ENCODE data around the gene ARHGDIA.

ARHGDIA gene

DNA sequence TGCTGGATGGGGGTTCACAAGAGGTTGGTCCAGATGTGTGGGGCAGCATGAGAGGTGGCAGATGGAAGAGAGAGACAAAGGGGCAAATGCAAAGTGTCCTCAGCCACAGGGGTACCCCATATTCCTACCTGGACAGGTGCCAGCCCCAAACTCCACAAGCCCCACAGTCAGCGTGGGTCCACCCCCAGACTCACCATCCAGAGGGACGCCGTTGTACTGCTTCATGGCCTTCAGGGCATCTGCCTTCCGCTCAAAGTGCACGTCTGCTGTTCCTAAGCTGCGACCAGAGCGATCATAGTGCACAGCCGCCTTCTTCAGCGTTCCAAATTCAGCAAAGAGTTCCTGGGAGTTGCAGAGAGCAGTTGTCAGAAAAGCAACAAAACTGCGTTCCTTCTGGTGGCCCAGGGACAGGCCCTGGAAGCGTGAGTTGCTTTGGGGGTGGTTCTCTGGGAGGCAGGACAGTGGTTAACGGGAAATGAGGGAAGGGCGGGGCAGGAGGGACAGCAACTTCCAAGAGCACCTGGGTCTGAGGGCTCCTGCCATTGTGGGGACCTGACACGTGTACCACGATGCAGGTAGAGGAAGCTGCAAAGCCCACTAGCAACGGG lies 18.0 kb upstream of the ARHGDIA start:
- DNase-seq (ENCODE audit: low read depth in 1 of 2, low spot score in 1 of 2), result no peak

DNA sequence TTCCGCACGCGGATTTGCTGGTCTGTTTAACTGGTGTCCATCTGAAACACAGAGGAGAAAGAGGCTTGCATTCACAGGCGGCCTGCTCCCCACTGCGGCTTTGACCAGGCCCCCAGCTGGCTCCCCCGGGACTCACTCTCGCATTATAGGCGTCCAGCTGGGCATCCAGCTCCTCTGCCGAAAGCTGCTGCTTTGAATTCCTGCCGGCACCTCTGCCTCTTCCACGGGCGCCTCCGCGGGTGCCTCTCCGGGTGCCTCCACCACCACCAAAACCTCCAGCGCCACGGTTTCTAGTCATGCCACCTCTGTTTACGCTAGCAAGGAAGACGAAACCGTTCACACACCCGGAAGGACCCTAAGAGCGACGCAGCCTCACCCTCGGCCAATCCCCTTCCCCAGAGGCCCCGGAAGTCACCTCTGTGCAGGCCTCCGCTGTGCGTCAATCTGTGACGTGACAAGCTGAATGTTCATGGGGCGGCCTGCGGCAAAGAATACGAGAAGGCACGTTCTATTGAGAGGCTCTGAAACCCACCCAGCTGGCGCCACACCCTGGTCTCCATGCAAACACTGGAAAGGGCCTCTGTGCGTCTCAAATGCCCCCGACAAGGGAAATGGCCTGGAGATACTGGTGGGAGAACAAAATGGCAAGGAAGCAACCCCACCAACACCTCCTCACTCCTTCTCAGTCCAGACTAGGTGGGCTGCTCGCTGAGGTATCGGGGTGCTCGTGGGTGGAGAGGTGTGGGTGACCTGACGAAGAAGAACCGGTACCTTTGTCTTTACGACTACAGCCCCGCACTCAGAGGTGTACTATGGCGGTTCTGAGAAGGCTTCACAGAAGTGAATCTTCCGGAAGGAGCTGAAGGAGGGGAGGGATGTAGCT lies 17.2 kb upstream of the ARHGDIA start:
- no peak for DNase-seq (ENCODE audit: low read depth in 1 of 2, low spot score in 1 of 2)

DNA sequence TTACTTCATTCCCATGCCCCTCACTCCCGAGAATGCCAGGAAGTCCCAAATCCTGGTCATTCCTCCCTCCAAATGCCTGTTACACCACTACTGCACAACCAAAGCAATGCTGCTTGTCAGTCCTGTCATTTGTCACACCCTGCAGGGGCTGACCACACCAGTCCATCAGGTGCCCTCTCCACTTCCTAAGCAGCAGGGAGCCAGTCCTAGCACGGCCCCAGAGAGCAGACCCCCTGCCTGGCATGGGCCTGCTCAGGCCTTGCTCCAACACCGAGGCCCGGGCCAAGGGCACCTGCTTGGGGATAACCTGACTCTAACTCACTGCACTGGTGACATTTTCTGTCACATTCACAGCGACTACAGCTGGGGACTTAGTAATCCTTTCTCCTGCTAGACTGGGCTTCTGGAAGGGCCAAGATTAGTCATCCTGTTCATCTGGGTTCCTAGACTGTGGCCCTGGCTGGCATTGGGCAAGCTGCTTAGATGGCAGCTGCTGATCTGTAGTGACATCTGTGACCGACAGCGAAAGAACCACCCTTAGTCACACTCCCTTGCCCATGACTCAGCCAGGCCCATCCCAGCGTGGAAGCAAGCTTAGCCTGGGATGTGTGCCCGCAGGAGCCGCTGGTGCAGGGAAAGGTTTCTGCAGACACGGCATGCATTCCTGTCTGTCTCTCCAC lies 14.9 kb upstream of the ARHGDIA start:
- DNase-seq (ENCODE audit: low read depth in 1 of 2, low spot score in 1 of 2), result no peak

DNA sequence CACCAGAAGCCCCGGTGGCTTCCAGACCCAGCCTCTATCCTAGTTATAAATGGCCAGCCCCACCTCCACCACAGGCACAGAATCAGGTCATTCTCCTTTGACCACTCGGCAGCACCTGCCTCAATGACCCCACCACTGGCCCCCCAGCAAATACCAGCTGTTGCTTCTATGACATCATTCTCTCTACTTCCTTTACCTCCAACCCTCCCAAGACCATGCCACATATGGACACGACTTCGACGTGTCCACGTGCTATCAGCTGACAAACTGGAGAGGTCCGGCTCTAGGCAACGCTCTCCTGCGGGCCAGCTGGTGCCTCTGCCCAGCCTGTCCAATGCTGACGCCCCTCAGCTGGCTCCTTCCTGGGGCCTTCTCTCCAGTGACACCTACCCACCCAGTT lies 14.3 kb upstream of the ARHGDIA start:
- no peak for DNase-seq (ENCODE audit: low read depth in 1 of 2, low spot score in 1 of 2)

DNA sequence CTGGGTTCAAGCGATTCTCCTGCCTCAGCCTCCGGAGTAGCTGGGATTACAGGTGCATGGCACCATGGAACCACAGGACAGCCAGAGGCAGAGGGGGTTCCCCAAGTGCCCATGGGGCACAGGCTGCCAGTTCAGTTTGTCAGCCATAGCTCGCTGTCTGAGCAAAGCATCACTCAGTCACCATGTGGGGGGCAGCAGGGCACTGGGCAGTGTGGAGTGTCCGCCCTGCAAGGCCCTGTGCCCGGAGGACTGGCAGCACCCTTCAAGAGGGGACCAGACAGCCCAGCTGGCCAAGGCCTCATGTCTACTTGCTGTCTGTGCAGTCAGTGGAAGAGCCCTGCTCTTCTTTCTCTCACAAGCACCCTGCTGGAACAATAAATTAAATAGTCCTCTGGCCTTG lies 13.8 kb upstream of the ARHGDIA start:
- no peak for DNase-seq (ENCODE audit: low read depth in 1 of 2, low spot score in 1 of 2)

DNA sequence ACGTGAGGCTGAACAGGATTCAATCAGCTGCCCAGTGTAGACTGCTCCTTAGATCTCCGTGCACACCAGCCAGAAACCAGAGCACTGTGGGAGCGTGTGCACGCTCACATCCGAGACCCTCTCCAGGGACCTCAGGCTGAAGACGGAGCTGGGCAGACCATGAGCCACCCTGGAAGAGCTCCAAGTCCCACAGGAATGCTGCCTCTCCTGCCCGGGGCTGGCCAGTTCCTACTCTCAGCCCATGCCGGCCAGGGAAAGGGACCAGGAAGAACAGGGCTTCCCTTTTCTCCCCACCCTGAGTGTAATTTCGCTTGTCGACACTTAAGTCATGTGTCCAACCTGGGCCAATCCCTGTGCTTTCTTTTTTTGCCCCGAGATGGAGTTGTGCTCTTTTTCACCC lies 13.4 kb upstream of the ARHGDIA start:
- no peak for DNase-seq (ENCODE audit: low read depth in 1 of 2, low spot score in 1 of 2)

DNA sequence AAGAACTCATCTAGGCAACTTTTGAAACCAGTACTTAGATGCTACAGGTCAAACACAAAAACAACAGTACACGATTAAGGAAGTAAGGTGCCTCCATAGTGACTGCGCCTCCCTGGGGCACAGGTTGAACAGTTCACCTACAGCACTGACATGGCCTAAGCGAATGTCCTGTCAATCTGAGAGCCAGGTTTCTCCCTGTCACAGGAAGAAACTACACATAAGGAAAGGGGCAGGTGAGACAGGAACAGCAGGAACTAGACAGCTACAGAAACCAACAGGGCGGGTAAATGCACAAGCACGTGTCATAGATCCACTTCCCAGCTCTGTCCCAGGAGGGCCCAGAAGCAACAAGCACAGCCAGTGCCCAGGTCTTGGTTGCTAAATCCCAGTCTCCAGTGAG lies 8.0 kb upstream of the ARHGDIA start:
- no peak for DNase-seq (ENCODE audit: low read depth in 1 of 2, low spot score in 1 of 2)

DNA sequence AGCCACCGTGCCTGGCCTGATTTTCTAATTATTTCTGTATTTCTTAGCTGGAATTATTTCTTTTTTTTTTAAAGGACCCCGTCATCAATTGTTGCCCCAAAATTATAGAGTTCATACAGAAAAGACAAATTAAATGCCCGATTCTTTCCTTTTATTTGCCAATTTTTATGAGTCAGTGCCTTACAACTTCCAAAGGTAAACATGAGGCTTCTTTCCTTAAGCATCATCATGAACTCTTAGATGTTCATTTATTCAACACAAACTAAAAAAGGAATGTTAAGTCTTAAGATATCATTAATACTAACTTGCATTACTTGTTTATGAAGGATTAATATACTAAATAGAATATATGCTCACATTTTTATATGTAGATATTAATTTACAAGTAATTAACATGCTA lies 7.2 kb upstream of the ARHGDIA start:
- no peak for DNase-seq (ENCODE audit: low read depth in 1 of 2, low spot score in 1 of 2)

DNA sequence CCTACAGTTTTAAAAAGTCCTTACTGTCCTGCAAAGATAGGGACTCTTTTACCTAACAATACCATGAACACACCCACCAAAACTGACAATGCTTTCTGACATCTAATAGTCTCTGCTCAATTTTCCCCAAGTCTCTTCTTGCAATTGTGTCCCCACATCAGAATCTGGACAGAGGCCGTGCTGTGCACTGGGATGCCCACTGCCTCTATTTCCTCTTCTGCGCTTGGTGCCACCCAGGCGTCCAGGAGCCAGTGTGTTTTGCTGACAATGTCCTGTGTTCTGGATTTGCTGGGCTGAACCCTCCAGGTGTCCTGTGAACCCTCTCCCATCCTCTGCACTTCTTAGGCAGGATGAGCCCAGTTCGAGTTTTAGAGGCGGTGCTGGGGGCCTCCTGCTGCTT lies 6.4 kb upstream of the ARHGDIA start:
- DNase-seq (ENCODE audit: low read depth in 1 of 2, low spot score in 1 of 2), result no peak

DNA sequence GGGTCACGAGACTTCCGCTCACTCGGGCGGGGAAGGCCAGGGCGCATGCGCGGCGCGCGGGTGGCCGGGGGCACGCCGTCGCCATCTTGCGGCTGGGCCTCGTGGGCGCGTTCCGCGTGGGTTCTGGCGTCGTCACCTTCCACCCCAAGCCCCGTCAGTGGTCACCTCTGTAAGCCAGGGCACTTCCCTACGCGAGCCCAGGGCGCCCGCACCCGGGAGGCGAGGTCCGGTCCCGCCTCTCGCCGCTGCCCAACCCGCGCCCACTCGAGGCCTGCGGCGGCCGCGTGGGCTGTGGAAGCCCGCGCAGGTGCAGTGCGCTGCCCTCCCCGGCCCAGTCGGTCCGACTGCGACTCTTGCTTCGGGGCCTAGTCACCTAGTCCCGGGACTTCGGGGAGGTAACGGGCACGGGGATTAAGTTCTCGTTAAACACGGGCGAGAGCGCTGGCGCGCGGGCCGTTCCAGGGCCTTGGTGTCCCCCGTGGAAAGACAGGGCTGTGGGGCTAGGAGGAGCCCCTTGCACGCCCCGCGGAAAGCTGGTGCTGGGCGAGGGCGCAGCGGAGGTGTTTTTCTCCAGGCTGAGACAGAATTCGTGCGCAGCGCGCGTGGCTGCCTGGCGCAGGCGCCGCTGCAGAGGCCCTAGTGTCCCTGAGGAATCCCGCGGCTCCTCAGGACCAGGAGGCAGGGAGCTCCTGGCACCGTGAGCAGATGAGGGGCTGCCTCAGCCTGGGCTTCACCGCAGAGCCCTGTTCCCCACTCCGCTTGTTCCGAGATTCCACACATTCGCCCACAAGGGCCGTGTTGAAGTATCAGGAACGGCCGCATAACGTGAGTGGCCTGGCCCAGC lies 472 bp upstream of the ARHGDIA start:
- DNase-seq (ENCODE audit: low read depth in 1 of 2, low spot score in 1 of 2), result peak; percentile 94 to 95

DNA sequence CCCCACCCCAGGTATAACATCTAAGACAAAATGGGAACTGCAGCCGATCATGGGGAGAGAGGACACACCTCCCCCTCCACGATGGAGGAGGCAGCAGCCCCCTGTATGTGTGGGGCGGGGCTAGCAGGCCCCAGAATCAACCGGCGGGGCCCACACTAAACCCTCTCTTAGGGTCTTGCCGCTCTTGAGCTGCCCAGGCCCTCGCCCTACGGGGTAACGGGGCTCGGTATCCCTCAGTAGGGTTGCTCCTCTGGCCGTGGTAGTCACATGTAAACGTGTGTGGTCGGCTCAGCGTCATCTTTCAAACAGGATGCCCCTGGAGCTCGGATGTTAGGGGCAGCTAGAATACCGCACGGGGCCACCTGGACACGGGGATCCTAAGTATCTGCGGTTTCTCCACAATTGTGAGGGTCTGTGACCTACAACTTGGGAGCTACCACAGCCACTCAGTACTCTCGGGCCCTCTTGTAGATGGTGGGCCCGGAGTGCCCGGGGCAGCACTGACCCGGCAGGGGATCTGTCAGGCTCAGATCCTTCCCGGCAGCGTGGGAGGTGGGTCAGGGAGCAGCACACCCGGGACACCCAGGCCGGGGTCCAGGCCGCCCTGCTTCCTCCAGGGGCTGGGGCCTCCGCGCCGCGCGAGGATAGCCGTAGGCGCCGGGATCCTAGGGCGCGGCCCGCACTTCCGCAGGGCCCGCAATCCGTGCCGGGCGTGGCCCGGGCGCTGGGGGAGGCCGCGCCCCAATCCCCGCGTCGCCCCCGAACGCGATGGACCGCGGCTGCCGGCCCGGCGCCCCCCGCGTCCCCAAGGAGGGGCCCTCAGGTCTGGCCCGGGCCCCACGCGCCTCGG lies 781 bp downstream of the ARHGDIA start:
- no peak for DNase-seq (ENCODE audit: low read depth in 1 of 2, low spot score in 1 of 2)

DNA sequence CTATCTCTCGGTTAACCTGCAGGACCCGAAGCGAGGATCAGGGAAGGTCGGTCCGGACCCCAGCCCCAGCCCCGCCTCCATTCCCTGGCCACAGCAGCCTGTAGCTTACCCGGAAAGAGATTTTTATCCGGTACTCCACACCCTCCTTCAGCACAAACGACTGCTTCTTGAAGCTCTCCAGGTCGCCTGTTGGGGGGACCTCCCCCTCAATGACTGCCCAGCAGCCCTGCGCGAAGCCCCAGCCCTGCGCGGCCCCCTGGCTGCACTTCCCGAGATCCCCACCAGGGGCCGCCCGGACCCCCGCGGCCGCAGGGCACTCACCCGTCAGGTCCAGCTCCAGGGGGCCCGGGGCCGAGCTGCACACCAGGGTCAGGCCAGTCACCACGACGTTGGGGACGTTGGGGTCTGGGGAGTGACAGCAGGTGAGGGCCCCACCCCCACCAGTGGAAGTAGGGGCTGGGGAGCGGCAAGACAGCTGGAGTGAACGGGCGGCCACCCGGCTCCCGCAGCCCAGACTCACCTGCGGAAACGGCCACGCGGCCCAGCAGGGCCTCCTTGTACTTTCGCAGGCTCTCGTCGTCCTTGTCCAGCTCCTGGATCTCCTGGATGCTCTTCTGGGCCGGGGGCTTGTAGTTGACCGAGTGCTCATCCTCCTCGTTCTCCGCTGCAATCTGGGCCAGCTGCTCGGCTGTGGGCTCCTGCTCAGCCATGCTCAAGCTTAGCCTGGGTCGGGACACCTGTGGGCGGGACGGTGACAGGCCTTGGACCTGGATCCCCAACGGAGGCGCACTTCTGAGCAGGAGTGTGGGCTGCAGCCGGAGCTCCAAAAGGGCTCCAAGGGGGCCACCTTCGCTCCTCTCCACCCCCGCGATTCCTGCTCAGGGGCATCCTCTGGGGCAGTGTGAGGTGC lies 1.7 kb downstream of the ARHGDIA start:
- peak in 1 of 2 donors; percentile 18 for DNase-seq (ENCODE audit: low read depth in 1 of 2, low spot score in 1 of 2)

DNA sequence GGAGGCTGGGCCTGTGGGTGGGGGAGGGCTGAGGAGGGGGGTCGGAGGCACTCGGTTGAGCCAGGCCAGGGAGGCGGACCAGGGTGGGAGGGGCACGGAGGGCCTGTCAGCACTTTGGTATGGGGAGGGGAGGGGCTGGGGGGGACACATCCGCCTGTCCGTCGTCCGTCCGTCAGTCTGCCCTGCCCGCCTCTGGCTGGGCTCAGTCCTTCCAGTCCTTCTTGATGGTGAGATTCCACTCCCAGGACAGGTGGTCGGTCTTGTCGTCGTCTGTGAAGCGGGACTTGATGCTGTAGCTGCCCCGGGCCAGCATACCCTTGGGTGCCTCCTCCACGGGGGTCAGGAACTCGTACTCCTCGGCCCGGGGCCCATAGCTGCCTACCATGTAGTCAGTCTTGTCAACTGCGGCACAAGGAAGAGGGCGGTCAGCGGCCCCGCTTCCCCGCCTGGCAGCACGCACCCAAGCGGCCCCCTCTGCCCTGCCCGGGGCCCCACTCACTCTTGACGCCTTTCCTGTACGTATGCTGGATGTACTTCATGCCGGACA lies 2.4 kb downstream of the ARHGDIA start:
- DNase-seq (ENCODE audit: low read depth in 1 of 2, low spot score in 1 of 2), result no peak

DNA sequence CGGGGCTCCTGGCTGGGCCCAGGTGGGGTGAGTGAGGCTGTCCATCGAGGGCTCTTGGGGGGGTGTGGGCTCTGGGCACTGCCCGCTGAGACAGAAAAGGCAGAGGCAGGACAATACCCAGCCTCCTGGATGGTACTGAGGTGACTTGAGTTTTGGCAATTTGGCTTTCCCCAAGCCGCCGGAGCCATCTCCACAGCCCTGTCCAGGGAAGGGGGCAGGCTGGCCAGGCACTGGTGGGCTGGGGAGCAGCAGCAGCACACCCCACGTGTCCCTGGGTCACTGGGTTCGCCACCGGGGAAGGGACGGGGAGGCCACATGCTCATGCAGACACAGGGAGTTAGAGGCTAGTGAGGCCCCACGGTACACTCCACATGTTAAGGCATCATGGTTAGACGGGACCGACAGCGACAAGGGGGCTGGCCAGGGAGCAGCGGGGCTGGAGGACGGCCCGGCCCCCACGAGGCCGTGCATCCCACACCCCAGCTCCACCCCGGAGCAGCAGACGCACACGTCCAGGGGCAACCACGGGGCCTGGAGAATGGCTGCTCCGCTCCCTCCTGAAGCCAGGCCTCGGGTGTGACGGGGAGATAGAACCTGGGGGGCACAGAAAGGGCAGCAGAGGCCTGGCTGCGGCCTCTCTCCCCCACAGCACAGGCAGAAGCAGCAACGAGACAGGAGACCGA lies 3.0 kb downstream of the ARHGDIA start:
- DNase-seq (ENCODE audit: low read depth in 1 of 2, low spot score in 1 of 2), result no peak

DNA sequence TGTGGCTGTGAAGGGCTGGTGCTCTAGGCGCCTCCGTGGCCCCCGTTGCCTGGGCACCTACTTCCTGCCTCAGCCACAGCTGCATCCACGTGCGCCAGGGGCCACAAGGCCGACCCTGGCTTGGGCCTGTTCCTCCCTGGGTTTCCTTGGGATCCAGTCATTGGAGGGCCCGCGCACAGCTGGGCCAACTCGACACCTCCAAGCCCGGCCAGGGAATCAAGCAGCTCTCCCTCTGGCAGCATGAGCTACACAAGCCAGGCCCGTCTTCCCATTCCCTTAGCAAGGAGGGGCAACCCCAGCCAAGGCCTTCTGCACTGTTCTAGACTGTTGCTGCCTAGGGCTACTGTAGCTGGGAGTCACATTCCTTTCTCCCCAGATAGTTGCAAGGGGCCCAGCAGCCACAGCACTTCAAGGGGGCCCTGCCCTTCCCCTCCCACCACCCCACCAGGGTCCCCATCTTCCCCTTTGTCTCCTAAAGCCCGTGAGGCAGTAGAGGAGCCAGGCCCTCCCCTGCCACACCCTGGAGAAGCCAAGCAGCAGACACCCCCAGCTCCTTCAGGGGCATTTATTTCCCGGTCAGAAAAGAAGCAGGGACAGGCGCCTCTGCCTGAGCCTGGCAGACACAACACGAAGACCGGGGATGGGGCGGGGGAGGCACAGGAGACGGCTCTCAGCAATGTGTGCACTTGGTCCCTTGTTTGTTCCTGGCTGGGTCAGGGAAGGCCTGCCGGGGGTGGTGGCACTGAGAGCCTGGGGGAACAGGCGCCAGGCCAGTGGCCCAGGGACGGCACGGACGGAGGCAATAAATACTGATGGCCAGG lies 3.8 kb downstream of the ARHGDIA start:
- DNase-seq (ENCODE audit: low read depth in 1 of 2, low spot score in 1 of 2), result no peak

DNA sequence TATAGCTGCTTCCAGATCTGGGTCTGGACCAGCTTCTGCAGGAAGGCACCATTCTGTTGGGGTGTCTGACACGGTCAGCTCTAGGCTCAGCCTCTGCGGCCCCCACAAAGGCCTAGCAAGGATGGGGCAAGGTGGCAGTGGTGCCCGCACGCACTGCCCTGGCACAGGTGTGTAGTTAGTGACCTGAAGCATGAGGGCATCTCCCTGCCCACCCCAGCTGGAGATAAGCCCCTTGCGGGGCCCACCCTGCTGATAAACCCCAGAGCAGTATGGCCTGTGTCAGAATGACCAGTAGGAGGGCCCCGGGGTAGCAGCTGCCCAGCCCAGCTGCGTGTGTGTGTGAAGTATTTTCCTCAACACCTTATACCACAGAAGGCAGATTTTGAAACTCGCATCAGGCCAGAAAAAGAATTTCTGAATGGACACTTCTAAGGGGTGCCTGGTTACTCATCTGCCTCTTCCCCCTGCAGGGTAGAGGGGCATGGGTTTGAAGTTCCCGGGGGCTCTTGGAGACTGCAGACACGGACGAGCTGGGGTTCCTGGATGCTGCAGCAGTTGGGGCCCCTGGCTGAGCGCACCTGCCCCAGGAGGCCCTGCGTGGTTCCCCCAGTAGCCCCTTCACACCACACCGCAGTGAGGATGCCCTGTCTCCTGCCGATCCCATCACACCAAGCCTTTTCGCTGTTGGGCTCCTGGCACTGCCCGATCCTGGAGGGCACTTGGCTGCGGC lies 4.5 kb downstream of the ARHGDIA start:
- DNase-seq (ENCODE audit: low read depth in 1 of 2, low spot score in 1 of 2), result no peak

Data from stimulated activated CD4-positive, alpha-beta T cell treated with anti-CD3 and anti-CD28 coated beads, Interleukin-15, amount 100 ng/mL, for 1 hour (primary cell).